Measurements from ENCODE around the gene DDX23. TPM values are rescaled to one million over a fixed set of nuclear protein-coding genes. Genes with fewer than 3 reads are reported as not detected.

Gene DDX23
- total and polyA plus RNA-seq, 12 donors: 39.0 to 85.4 (median 66.4) TPM

GRCh38 chr12:48812389-48812788 lies 39.6 kb downstream of the DDX23 start:
- H3K27ac ChIP-seq: peak overlapping the region in 1 of 5 donors; percentile 5
- H3K9me3 ChIP-seq (replicated peaks in 1 of 3): no peaks in the 10 kb centered on the region
- no peak for DNase-seq
- peaks cover 15 to 25% of the 10 kb centered on the region in 2 donors for H3K4me1 ChIP-seq (replicated peaks in 1 of 2)
- no peaks in the 10 kb centered on the region for H3K36me3 ChIP-seq (replicated peaks in 1 of 2)
- no peak overlapping the region for H3K4me3 ChIP-seq
- TF ChIP-seq, protein P1, sequence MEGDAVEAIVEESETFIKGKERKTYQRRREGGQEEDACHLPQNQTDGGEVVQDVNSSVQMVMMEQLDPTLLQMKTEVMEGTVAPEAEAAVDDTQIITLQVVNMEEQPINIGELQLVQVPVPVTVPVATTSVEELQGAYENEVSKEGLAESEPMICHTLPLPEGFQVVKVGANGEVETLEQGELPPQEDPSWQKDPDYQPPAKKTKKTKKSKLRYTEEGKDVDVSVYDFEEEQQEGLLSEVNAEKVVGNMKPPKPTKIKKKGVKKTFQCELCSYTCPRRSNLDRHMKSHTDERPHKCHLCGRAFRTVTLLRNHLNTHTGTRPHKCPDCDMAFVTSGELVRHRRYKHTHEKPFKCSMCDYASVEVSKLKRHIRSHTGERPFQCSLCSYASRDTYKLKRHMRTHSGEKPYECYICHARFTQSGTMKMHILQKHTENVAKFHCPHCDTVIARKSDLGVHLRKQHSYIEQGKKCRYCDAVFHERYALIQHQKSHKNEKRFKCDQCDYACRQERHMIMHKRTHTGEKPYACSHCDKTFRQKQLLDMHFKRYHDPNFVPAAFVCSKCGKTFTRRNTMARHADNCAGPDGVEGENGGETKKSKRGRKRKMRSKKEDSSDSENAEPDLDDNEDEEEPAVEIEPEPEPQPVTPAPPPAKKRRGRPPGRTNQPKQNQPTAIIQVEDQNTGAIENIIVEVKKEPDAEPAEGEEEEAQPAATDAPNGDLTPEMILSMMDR (IDR thresholded peaks at IDR 0.05): no peak
- no peak for TF ChIP-seq POLR2A (IDR thresholded peaks at IDR 0.05)
- intact Hi-C loops (cut with DNase I): no loop called here
- H3K27me3 ChIP-seq: no peaks in the 10 kb centered on the region
- 40 to 81% (median 68%) methylated on average over 1 to 2 of the region's 2 CpGs for WGBS, 4 donors

- no peaks in the 10 kb centered on the region for H3K9me3 ChIP-seq (replicated peaks in 1 of 3)
- peak overlapping the region in 1 of 5 donors; percentile 47 for H3K27ac ChIP-seq
- no peak overlapping the region for H3K4me3 ChIP-seq
- no peak for DNase-seq
- H3K27me3 ChIP-seq: no peaks in the 10 kb centered on the region
- WGBS, 4 donors: 74 to 83% (median 79%) methylated on average over 5 of the region's 5 CpGs
- no peak for TF ChIP-seq POLR2A (IDR thresholded peaks at IDR 0.05)
- TF ChIP-seq, protein P1 (IDR thresholded peaks at IDR 0.05): no peak
- intact Hi-C loops (cut with DNase I): no loop called here
- H3K36me3 ChIP-seq (replicated peaks in 1 of 2): no peaks in the 10 kb centered on the region
- peaks cover 15 to 25% of the 10 kb centered on the region in 2 donors for H3K4me1 ChIP-seq (replicated peaks in 1 of 2)
Measured at GRCh38 chr12:48811437-48812090, 40.4 kb downstream of the DDX23 start.

GRCh38 chr12:48810903-48811431 lies 41.0 kb downstream of the DDX23 start:
- intact Hi-C loops (cut with DNase I): no loop called here
- Histone ChIP-seq H3K4me1 (replicated peaks in 1 of 2) (peaks cover 15 to 22% of the 10 kb centered on the region in 2 donors), H3K9me3 (replicated peaks in 1 of 3) (no peaks in the 10 kb centered on the region), H3K36me3 (replicated peaks in 1 of 2) (no peaks in the 10 kb centered on the region), H3K27me3 (no peaks in the 10 kb centered on the region), H3K4me3 (no peak overlapping the region), H3K27ac (peak overlapping the region in 1 of 5 donors; percentile 47)
- peak in 2 of 7 donors; percentile 42 to 43 for DNase-seq
- WGBS, 4 donors: 41 to 61% (median 49%) methylated on average over 4 to 5 of the region's 5 CpGs
- TF ChIP-seq, protein P1 (IDR thresholded peaks at IDR 0.05): no peak

GRCh38 chr12:48807981-48808380 lies 44.0 kb downstream of the DDX23 start:
- H3K36me3 ChIP-seq (replicated peaks in 1 of 2): no peaks in the 10 kb centered on the region
- H3K9me3 ChIP-seq (replicated peaks in 1 of 3): no peaks in the 10 kb centered on the region
- no peak overlapping the region for H3K27ac ChIP-seq
- no peak overlapping the region for H3K4me3 ChIP-seq
- DNase-seq: no peak
- no peaks in the 10 kb centered on the region for H3K27me3 ChIP-seq
- TF ChIP-seq POLR2A (IDR thresholded peaks at IDR 0.05): no peak
- TF ChIP-seq, protein P1 (IDR thresholded peaks at IDR 0.05): no peak
- H3K4me1 ChIP-seq (replicated peaks in 1 of 2): peaks cover 9 to 10% of the 10 kb centered on the region in 2 donors
- intact Hi-C loops (cut with DNase I): no loop called here
- 83 to 92% (median 87%) methylated on average over 3 of the region's 3 CpGs for WGBS, 4 donors
